Measurements from ENCODE around the gene TSHZ1.

GRCh38 chr18:75168619-75169018, 42.0 kb upstream of the TSHZ1 start:
- TF ChIP-seq CTCF (IDR thresholded peaks at IDR 0.05) (no peak), POLR2A (IDR thresholded peaks at IDR 0.05) (no peak)

Measured in body of pancreas (tissue), 4 donors.